Stomach (tissue), 4 donors: ENCODE data around the gene LRRC8A.

Experiments
- CTCF ChIP-seq, 7 experiments: fragments of 450-650 bp in 4 of 7; fragments of 200-600 bp in 3 of 7; sonication (generic) in 3 of 7; IDR thresholded peaks; one replicate each; pipeline ENCODE4 v1.5.1; 2016 to 2019; ENCODE audit warnings: antibody characterized with exemption in 7 of 7, control low read depth in 2 of 7, mild to moderate bottlenecking in 1 of 7
- EP300 ChIP-seq: sonication (generic); formaldehyde crosslinking; IDR thresholded peaks from one replicate; pipeline ENCODE4 v1.6.1; 2017; ENCODE audit warnings: antibody characterized with exemption

GRCh38 chr9:128940271-128940921, 58.5 kb downstream of the LRRC8A start:
- TF ChIP-seq CTCF (IDR thresholded peaks at IDR 0.05) (no peak), EP300 (no peak)
